ENCODE measurements around the gene KRAS.

GRCh38 chr12:25256005-25256404 lies 5.3 kb upstream of the KRAS start:
- TF ChIP-seq EZH2 (IDR thresholded peaks at IDR 0.05; ENCODE audit: insufficient read depth, poor library complexity, severe bottlenecking), result no peak
- TF ChIP-seq EZH2phosphoT487 (IDR thresholded peaks at IDR 0.05; ENCODE audit: insufficient read depth, low read depth), result no peak

Measured in GM23248 (cell line).